ENCODE measurements around the gene EP300.
"Not testable (repeated sequence)": the region's sequence is repeated elsewhere in the genome, so short reads cannot be mapped to it uniquely, and the experiment has no call there.

Gene EP300

GRCh38 chr22:41092023-41092817 is at the start of gene EP300:
TSS of gene EP300 (plus strand) at chr22:41092592. CDS start at chr22:41093005, 413 bp downstream.
- peak; percentile 4 for DNase-seq

DNA sequence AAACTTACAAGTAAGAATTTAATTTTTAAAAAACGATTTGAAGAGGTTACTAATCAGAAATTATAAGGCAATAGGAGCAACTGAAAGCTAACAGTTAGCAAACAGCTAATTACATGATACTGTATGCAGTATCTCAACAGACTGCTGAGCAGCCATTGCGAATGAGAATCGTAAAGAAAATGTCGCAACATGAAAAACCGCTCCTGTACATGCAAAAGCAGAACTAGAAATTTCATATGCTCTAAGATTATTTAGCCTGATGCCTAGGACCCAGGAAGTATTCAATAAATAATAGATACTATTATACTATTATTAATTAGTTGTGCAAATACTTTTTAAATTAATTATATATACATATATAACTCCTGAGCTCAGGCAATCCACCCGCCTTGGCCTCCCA is 48.7 kb upstream of the EP300 start:
- no peak for DNase-seq

DNA sequence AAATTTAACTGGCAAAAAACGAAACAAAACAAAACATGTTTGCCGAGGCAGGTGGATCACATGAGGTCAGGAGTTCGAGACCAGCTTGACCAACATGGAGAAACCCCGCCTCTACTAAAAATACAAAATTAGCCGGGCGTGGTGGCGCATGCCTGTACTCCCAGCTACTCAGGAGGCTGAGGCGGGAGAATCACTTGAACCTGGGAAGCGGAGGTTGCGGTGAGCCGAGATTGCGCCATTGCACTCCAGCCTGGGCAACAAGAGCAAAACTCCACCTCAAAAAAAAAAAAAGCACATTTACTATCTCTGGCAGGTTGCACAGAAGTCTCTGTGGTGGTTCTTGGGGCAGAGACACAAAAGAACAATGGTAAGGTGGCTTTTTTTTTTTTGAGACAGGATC is 46.8 kb upstream of the EP300 start:
- DNase-seq: not testable (repeated sequence)

DNA sequence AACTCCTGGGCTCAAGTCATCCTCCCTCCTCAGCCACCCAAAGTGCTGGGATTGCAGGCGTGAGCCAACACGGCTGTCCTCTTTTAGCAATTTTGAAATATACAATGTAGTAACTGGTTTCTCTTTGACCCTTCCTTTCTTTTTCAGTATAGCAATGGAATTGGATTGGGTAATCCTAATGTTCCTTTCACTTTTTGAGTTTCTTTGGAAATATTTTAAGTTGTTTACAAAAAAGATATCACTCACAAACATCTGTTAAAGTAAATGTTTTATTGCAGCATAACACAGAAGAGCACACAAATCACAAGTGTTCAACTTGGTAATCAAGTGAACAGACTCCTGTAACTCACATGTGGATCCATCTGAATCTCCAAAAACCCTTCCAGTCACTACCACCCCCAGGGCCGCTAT is 44.6 kb upstream of the EP300 start:
- no peak for DNase-seq

GRCh38 chr22:41048345-41048744 is 44.0 kb upstream of the EP300 start:
- not testable (repeated sequence) for DNase-seq

GRCh38 chr22:41048791-41049717 is 43.3 kb upstream of the EP300 start:
- DNase-seq: no peak

- DNase-seq: not testable (repeated sequence)
Measured at GRCh38 chr22:41049795-41050194, 42.6 kb upstream of the EP300 start.

DNA sequence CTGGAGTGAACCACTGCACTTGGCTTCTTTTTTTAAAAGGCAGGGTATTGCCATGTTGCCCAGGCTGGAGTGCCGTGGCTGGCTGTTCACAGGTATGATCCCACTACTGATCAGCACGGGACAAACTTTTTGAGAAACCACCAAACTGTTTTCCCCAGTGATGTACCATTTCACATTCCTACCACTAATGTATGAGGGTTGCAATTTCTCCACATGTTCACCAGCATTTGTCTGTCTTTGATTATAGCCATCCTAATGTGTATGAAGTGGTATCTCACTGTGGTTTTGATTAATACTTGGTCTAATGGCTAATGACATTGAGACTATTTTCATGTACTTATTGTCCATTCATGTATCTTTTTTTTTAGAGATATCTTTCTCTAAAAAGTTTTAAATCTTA is 41.5 kb upstream of the EP300 start:
- DNase-seq: no peak

DNA sequence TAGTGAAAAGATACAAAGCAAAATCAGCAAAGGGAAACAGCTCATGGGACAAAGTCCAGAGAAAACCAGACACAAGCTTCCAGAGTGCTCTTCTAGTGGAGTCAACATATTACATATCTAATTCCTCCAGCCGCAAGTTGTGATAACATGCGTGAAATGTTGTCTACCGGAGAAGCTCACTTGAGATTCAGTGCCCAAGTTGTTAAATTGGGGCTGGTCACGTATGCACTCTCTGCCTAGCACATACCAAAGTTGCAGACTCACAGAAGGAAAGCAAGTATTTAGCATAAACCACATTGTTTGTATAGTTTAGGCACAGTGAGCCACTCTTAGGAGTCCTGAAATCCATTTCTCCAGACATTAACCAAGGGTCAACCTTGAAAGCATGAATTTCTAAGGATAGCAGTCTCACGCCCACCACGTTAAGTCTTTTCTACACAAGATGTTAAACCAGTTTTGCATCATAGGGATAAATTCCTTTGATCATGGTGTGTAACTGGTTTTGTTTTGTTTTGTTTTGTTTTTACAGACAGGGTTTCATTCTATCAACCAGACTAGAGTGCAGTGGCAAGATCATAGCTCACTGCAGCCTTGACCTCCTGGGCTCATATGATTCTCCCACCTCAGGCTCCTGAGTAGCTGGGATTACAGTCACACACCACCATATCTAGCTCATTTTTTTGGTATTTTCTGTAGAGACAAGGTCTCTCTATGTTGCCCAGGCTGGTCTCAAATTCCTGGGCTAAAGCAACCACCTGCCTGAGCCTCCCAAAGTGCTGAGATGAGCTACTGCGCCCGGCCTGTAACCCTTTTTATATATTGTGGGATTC is 39.5 kb upstream of the EP300 start:
- no peak for DNase-seq

- no peak for DNase-seq
Measured at GRCh38 chr22:41057076-41057475, 35.3 kb upstream of the EP300 start.

DNA sequence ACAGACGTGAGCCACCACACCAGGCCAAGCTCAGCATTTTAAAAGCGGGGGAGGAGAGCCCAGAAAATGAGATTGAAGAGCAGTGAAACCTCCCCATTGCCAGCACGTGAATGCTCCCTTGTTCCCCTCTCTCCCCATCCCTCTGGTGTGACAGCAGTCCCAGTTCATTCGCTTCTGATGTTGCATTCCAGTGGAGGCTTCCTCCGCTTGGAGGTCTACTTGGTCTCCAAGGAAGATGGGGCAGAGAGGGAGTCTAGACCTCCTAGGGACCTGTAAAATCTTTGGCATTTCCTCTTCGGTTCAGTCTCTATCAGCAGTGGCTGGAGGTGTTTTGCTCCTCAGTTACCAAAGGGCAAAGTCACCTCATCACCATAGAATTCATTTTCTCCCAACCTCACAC is 30.2 kb upstream of the EP300 start:
- no peak for DNase-seq

DNA sequence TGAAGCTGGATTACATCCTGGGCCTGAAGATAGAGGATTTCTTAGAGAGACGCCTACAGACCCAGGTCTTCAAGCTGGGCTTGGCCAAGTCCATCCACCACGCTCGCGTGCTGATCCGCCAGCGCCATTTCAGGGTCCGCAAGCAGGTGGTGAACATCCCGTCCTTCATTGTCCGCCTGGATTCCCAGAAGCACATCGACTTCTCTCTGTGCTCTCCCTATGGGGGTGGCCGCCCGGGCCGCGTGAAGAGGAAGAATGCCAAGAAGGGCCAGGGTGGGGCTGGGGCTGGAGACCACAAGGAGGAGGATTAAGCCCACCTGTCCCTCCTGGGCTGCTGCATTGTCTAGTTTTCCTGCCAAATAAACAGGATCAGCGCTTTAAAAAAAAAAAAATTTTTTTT is 28.1 kb upstream of the EP300 start:
- DNase-seq: not testable (repeated sequence)

DNA sequence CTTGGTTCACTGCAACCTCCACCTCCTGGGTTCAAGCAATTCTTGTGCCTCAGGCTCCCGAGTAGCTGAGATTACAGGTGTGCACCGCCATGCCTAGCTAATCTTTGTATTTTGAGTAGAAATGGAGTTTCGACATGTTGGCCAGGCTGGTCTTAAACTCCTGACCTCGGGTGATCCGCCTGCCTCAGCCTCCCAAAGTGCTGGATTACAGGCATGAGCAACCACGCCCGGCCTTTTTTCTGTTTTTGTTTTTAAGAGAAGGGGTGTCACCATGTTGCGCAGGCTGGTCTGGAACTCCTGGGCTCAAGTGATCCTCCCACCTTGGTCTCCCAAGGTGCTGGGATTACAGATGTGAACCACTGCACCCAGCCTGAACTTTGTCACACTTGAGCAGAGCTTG is 26.1 kb upstream of the EP300 start:
- not testable (repeated sequence) for DNase-seq

GRCh38 chr22:41067968-41068367 is 24.4 kb upstream of the EP300 start:
- not testable (repeated sequence) for DNase-seq

GRCh38 chr22:41070665-41071331 is 21.6 kb upstream of the EP300 start:
- DNase-seq: peak; percentile 46

GRCh38 chr22:41074061-41074460 is 18.3 kb upstream of the EP300 start:
- DNase-seq: no peak

- DNase-seq: no peak
Measured at GRCh38 chr22:41074466-41074865, 17.9 kb upstream of the EP300 start.

DNA sequence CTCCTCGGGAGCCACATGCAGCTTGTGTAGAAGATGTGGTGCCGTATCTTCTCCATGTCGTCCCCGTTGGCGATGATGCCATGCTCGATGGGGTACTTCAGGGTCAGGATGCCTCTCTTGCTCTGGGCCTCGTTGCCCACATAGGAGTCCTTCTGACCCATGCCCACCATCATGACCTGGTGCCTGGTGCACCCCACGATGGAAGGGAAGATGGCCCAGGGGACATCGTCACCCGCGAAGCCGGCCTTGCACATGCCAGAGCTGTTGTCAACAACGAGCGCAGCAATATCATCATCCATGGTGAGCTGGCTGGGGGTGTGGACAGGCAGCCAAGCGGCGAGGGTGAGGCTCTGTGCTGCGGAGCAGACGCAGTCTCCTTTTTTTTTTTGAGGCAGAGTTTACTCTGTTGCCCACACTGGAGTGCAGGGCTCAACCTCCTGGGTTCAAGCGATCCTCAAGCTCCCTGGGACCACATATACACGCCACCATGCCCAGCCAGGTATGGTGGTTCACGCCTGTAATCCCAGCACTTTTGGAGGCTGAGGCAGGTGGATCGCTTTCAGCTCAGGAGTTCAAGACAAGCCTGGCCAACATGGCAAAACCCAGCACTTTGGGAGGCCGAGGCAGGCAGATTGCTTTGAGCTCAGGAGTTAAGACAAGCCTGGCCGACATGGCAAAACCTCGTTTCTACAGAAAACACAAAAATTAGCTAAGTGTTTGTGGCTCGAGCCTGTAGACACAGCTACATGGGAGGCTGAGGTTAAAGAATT is 17.3 kb upstream of the EP300 start:
- no peak for DNase-seq

DNA sequence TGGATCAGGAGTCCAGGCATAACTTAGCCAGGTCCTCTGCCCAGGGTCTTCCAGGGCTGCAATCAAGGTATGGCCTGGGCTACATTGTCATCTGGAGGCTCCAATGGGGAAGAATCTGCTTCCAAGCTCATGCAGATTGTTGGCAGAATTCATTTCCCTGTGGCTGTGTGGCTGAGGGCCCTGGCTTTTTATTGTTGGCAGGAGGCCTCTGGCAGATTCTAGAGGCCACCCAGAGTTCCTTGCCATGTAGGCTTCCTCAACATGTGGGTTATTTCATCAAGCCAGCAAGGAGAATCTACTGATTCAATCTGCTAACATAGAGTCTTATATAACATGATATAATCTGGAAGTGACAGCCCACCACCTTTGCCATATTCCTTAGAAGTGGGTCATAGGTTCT is 16.4 kb upstream of the EP300 start:
- DNase-seq: no peak

GRCh38 chr22:41076857-41077256 is 15.5 kb upstream of the EP300 start:
- no peak for DNase-seq

GRCh38 chr22:41078931-41079330 is 13.5 kb upstream of the EP300 start:
- DNase-seq: no peak

- no peak for DNase-seq
Measured at GRCh38 chr22:41085842-41086241, 6.5 kb upstream of the EP300 start.
